Stimulated activated CD8-positive, alpha-beta memory T cell treated with anti-CD3 and anti-CD28 coated beads, Interleukin-7, amount 100 ng/mL, for 1 hour (primary cell): ENCODE results near the gene RAB7B.

Source experiments
- DNase-seq, 2 donors: peaks; one replicate each; pipeline ENCODE4 v3.0.0-alpha.2; 2020; ENCODE audit warnings: low read depth in 2 of 2

Gene RAB7B

DNA sequence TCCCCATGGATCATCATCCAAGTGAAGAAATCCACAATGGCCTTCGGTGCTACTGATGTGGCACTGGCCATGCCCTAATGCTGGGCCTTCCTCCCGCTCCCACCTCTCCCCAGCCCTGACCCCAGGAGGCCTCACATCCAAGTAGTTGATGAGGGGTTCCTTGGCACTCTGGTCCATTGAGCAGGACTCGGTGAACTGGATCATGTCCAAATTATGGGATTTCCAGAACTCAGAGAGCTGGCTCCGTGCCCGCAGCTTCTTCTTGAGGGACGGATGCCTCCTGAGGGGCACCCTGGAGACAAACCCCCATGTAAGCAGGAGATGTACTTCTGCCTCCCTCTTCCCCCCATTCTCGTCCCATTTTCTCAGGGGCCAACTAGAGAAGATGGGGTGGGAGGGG lies 19.6 kb upstream of the RAB7B start:
- DNase-seq = no peak

GRCh38 chr1:206021626-206022365 lies 18.6 kb upstream of the RAB7B start:
- DNase-seq = no peak

DNA sequence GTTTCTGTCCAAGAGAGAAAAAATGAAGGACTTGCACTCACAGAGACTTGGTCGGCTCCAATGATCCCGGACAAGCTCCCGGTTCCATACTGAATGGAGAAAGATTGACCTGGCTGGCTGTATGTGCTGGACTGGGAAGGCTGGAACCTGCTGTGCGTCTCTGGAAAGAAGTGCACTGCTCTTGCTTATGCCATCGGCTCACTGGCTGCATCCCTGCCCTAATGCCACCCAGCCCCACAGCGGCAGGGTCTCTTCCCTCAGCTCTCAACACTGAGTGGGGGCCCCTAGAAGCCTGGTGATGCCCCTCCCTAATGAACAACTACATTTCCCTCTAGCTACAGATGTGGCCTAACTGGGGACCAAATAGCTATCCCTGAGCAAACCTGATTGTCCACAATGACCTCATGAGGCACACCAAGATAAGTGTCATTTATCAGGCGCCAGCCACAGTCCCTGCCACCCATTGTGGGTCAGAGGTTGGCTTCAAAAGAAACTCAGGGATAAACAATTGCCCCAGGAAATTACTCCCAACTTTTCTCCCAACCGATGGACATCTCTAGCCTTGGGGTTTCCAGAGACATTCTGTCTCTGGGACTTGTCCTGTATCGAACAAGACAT lies 17.9 kb upstream of the RAB7B start:
- DNase-seq = no peak

DNA sequence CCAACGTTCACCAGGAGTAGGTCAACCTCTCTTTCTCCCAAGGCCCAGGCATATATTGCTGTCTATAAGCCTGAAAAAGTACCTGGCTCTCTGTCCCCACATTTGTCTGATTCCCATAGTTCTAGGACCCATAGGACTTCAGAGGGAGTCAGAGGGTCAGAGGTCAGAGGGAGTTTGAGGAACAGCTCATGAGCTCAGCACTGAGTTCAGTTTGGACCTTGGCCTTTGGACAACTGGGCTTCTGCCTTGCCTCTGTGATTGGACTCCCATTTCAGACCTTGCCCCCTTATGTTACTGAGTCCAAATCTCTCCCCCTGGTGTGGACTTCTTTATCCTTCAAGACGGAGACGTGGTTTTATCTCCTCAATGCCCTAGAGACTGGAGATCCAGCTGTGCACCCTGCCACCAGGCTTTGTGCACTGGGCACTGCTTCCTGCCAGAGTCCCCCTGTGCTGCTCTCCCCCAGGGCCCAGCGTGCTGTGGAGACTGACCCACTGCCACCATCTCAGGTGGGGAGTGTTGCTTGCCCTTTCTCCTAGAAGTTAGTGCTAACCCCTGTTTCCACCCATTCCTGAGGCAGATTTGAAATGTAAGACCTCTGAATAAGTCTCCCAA lies 17.3 kb upstream of the RAB7B start:
- DNase-seq = no peak

GRCh38 chr1:206015071-206015470 lies 11.9 kb upstream of the RAB7B start:
- no peak for DNase-seq

DNA sequence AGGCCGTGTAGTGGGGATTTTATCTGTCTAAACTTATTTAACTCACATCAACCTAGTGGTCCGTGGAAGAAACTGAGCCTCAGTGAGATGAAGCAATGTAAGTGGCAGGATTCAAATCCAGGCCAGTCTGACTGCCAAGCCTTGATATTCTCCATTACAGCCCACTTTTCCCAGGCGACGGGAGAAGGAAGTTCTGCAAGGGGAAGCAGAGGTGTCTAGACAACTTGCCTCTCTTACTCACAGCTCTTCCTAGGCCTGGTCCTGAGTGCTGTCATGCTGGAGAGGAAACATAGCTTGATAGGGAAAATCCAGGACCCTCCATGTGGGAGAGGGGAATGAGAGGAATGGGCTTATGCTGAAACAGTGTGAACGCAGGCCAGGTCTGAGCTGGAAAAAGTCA lies 11.4 kb upstream of the RAB7B start:
- no peak for DNase-seq

DNA sequence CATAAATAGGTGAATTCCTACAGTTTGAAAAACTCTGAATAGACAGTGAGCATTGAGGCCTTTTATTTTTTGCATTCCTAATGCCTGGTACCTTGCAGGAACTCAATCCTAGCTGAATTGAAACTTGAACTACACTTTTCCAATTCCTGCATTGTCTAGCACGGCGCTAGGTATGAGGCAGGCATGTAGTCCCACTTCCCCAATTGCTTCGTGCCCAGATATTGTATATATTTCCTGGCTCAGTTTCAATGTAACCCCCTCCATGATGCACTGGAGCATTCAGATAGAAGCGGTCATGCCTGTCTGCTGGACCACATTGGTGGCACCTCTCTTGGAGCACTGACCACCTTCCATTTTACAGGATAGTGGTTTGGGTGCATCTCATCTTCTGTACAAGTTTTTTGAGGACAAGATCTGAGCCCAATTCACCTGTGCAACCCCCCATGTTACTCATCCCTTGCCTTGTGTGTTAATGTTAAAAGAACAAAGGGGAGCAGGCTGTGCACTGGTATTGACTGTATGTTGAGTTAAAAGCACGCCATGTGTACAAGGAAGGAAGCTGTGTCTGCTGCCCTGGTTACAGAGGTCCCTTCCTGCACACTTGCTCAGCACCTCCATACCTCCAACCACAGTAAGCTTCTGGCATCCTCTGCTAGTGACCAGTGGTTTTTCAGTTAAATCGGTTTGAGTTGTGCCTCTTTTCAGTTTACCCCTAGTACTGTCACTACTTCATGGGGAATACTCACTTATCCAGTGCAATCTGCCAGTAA lies 10.0 kb upstream of the RAB7B start:
- no peak for DNase-seq

- DNase-seq = peak; percentile 5 to 16
Measured at GRCh38 chr1:206012086-206012859, 9.1 kb upstream of the RAB7B start.

DNA sequence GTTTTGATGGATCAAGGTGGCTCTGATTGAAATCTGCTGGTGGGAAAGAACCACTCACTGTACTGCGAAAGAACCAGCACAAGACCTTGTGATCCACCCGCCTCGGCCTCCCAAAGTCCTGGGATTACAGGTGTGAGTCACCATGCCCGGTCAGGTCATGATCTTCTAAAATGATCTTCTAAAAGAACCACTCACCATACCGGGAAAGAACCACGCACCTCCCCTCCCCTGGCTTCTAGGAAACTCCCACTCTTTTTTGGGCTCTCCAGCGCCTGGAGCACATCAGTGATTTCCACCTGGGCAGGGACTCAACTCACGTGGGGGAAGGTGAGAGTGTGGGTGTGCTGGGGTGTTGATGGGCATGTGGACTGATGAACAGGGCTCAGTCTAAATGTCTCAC lies 7.9 kb upstream of the RAB7B start:
- no peak for DNase-seq

GRCh38 chr1:206010060-206010459 lies 6.9 kb upstream of the RAB7B start:
- DNase-seq = no peak

DNA sequence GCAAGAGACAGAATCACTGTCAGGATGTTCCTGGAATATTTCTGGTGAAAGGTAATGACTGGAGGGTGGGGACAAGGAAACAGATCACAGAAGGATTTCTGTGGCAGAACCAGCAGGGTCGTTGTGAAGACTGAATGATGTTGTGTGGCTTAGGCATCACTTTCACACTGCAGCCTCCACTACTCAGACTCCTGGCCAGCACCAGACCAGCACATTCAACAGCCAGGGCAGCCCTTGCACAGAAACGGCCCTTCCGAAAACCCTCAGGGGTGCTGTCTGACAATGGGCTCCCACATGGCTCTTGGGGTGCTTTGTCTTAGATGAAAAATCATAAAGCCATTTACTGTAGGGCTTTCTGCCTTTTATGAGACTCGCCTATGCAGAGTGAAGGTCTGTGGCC lies 3.8 kb upstream of the RAB7B start:
- DNase-seq = no peak

GRCh38 chr1:206005778-206006180 lies 2.6 kb upstream of the RAB7B start:
- no peak for DNase-seq

DNA sequence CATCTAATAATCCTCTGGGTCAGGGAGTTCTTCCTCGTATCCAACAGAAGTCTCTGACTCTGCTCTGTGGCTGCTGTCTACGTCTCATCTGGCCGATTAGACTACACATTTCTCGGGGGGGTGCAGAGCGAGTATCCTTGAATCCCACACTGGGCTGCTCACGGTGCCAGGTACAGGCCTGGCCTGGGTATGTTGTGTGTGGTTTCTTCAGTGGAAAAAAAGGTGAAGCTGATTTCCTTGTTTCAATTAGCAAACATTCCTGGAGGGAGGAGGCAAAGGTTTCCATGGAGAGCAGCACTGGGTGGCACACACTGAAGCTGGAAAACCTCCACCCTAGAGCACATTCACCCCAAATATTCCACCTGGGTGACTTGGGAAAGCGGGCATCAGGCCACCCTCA lies 2.0 kb upstream of the RAB7B start:
- DNase-seq = no peak

DNA sequence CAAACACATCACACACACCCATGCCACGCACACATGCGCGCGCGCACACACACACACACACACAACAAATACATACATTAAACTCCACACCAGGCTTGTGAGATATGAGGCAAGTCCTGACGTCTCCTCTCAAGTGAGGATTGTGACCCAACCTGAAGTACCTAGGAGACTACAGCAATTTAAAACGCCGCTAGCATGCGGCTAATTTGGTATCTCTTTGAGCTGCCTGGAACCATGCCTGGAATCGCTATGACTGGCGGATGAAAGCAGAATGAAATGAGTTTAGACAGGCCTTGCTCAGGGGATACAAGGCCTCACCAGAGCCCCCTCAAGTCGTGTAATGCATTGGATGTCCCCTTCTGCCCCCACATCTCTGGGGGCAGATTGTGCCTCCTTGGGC lies 1.6 kb upstream of the RAB7B start:
- DNase-seq = no peak

- no peak for DNase-seq
Measured at GRCh38 chr1:206003854-206004800, 932 bp upstream of the RAB7B start.

DNA sequence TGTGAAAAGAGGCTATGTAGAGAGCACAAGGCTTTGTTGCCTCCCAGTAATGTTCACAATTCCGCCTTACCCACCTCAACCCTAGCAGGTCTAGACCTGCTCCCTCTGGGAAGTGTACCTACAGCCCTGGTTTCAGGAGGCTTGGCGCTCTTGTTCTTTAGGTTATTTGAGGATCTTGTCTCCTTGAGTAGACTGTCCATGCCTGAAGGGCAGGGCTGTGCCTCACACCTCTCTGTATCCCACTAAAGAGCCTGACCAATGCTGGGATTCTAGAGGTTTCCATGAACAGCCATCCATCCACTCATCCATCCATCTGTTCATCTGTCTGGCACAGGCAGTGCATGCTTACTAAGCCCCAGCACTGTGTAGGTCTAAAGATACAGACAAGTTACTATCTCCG lies 1.0 kb downstream of the RAB7B start:
- DNase-seq = no peak

- DNase-seq = no peak
Measured at GRCh38 chr1:206001476-206001888, 1.7 kb downstream of the RAB7B start.

- no peak for DNase-seq
Measured at GRCh38 chr1:206000641-206001339, 2.4 kb downstream of the RAB7B start.

DNA sequence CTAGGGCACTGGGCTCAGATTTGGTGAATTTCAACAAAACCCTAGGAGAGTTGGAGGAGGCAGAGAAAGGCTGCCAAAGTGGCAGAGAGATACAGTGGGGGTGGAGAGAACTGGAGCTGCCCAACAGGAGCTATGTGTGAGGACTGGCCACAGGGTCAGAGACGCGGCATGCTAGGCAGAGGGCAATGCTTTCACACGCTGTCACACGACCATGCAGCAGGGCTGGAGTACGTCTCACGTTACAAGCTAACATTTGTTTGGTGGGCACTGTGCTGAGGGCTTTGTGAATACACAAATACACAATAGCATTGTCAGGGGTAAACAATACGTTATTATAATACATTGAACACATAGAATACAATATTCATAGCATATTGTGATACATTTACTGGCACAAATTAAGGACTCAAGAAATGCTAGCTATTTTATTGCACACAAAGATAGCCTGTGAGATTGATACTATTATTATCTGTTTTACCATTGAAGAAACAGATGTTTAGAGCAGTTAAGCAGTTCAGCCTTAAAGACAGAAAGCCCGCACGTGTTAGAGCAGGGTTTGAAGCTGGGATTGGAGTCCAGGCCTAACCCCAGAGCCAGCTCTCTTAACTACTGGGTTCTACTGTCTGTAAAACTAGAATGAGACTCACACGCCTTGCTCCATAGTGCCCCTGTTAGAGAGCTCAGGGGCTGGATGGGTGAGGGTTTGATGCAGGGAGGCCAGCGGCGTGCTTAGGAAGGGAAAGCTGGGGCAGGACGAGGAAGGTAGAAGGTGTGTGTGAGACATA lies 4.5 kb downstream of the RAB7B start:
- DNase-seq = no peak
